Measurements from ENCODE around the gene LCP2.

The LCP2 gene

GRCh38 chr5:170233358-170233892 is 64.2 kb downstream of the LCP2 start:
- DNase-seq (ENCODE audit: low read depth, low spot score): no peak
- H3K4me3 ChIP-seq (ENCODE audit: low read length): no peak overlapping the region

DNA sequence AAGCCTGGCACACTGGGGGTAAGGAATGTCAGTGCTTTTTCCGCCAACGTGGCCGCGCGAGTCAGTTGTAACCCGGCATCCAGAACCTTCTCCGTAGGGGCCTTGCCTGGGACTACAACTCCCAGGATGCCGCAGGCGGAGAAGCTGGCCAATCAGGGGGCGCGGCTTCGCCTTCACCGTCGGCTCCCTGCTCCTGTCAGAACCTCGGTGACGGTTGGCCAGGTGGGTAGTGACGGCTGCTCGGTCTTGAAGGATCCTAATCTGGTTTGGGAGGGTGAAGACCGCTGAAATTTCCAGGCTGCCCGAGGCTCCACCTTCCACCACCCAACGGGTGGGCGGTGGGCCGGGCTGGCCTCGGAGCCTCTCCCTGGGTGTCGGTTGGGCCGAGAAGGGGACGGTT is 64.8 kb downstream of the LCP2 start, which contains the start of gene C5orf58:
C5orf58 (plus strand) TSS at position 200 of the 400 bp plus-strand sequence. CDS start 1,992 bp downstream, outside the sequence.
- no peak for DNase-seq (ENCODE audit: low read depth, low spot score)
- H3K4me3 ChIP-seq (ENCODE audit: low read length): no peak within 1 kb of the TSS

DNA sequence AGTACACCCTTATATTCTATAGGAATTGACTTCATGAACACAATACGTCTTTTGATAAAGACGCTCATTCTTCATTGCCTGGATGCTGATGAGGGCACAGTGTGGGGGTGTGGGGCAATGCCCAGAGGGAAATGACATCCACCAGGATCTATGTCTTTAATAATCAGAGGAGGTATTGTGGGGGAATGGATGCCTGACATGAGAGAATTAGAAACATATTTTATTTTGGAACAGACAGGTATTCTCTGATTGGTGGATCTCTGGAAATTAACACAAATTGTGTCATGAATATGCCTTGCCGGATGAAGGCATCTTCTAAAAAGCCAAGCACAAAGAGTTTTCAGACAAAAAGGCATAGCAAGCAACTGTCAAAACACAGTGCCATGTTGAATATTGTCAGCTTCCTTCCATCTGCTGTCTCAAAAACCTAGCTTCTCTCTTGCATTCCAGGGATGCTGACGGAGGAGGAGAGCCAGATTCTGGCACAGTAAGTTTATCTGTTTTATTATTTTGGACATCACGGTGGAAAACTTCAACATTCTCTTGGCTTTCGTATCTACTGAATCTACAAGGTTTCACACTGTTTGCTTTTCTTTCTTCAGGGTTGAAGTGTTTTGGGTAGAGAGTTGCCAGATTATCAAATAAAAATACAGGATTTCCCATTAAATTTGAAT is 68.7 kb downstream of the LCP2 start:
- no peak overlapping the region for H3K4me3 ChIP-seq (ENCODE audit: low read length)
- no peak for DNase-seq (ENCODE audit: low read depth, low spot score)

GRCh38 chr5:170226661-170227060 is 70.9 kb downstream of the LCP2 start:
- no peak for DNase-seq (ENCODE audit: low read depth, low spot score)
- H3K4me3 ChIP-seq (ENCODE audit: low read length): no peak overlapping the region

GRCh38 chr5:170226129-170226615 is 71.4 kb downstream of the LCP2 start:
- no peak overlapping the region for H3K4me3 ChIP-seq (ENCODE audit: low read length)
- no peak for DNase-seq (ENCODE audit: low read depth, low spot score)

DNA sequence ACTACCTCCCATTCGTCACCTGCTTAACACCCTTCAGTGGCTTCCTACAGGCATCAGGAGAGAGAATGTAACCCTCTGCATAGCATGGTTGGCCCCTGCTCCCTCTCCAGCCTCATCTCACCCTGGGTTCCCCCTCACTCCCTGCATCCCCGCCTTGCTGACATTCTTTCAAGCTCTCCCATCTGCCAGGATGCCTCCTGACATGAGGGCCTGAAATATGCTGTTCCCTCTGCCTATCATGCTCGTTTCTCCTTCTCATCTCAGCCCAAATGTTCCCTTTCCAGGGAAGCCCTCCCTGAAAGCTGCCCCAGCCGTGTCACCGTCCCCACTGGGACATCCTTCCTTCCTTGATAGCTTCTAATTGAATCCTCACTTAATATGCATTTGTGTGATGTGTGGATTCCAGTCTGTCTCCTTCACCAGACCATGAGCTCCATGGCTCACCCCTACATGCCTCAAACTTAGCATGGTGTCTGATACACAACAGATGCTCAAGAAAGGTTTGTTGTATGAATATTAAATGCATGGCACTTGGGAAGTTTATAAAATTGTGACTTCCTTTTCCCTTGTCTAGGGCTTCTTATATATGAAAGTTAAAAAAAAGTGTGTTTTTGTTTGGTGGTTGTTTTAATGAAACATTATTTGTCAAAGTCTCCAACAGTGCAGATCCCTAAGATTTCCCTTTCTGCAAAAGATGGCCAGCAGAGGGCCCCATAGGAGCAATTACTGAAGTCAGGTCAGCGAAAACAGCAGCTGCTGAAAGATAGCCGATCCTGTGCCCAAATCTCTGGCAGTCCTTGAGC is 72.0 kb downstream of the LCP2 start:
- DNase-seq (ENCODE audit: low read depth, low spot score): peak; percentile 64
- H3K4me3 ChIP-seq (ENCODE audit: low read length): no peak overlapping the region

GRCh38 chr5:170223906-170224305 is 73.7 kb downstream of the LCP2 start:
- no peak for DNase-seq (ENCODE audit: low read depth, low spot score)
- H3K4me3 ChIP-seq (ENCODE audit: low read length): no peak overlapping the region

DNA sequence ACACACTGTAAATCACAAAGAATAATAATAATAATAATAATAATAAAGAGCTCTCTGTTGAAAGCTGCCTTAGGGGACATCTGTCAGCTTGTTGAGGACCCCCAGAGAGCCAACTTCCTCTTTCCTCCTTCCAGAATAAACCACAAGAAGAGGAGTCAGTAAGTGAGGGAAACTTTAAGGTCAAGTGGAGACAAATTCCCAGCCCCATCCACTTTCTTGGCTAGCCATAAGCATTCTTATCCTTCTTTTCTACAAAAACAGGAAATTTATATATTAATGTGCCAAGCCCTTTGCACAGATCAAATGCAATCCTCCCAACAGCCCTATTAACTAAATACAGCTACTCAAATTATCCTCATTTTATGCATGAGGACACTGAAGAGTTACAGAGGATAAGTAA is 74.2 kb downstream of the LCP2 start:
- no peak overlapping the region for H3K4me3 ChIP-seq (ENCODE audit: low read length)
- DNase-seq (ENCODE audit: low read depth, low spot score): no peak

DNA sequence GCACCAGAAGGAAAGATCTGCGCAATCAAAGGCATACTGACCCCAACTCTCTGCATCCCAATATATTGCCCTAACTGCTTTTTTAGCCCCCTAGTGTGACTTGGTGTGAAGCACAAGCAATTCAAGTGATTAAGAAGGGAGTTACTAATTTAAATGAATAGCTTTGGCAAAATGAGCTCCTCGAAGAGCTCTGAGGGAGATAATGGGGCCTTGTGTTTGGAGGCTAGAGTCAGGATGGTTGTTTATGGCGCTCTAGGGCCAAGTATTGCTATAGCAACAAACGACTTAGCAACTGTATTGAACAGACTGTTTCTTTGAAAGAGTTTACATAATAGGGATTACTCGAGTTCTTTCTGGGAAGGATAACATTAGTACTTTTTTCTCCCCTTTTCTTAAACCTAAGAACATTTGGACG is 76.2 kb downstream of the LCP2 start:
- peak; percentile 8 for DNase-seq (ENCODE audit: low read depth, low spot score)
- no peak overlapping the region for H3K4me3 ChIP-seq (ENCODE audit: low read length)

GRCh38 chr5:170220191-170220590 is 77.4 kb downstream of the LCP2 start:
- DNase-seq (ENCODE audit: low read depth, low spot score): no peak
- H3K4me3 ChIP-seq (ENCODE audit: low read length): no peak overlapping the region

- DNase-seq (ENCODE audit: low read depth, low spot score): no peak
- no peak overlapping the region for H3K4me3 ChIP-seq (ENCODE audit: low read length)
Observed at GRCh38 chr5:170219615-170220014, 78.0 kb downstream of the LCP2 start.

- no peak overlapping the region for H3K4me3 ChIP-seq (ENCODE audit: low read length)
- DNase-seq (ENCODE audit: low read depth, low spot score): no peak
Observed at GRCh38 chr5:170218726-170219125, 78.9 kb downstream of the LCP2 start.

- H3K4me3 ChIP-seq (ENCODE audit: low read length): no peak overlapping the region
- no peak for DNase-seq (ENCODE audit: low read depth, low spot score)
Observed at GRCh38 chr5:170217831-170218230, 79.7 kb downstream of the LCP2 start.

GRCh38 chr5:170216257-170216864 is 81.2 kb downstream of the LCP2 start:
- no peak overlapping the region for H3K4me3 ChIP-seq (ENCODE audit: low read length)
- DNase-seq (ENCODE audit: low read depth, low spot score): peak; percentile 36

DNA sequence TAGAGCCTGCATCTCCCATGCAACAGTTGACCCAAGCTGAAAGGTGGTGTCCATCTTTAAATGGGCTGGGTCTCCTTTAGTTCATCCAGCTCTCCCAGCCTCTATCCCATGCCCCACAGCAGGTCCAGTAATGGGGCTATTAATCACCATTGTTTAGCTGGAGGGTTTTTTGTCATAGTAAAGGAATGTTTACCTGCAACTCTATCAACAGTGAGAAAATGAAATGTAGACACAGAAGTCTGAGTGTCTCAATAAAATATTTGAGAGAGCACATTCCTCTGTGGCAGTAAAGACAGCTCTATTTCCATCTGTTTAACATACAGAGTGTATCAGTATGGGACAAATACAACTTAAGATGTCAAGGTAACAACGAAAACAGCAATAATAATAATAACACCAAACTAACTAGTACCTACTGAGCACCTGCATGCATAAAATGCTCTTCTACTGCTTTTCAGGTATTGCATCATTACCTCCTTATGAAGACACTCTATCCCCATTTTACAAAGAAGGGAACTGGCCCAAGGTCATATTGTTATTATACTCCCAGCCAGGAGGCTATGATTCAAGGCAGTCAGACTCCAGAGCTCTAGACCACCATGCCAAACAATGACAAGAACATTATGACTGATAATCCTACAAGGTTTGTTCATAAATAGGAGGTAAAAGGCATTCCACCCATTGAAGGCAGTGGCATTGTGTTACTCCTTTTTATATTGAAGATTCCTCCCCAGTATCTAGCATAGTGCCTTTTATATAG is 85.8 kb downstream of the LCP2 start:
- DNase-seq (ENCODE audit: low read depth, low spot score): no peak
- H3K4me3 ChIP-seq (ENCODE audit: low read length): no peak overlapping the region

DNA sequence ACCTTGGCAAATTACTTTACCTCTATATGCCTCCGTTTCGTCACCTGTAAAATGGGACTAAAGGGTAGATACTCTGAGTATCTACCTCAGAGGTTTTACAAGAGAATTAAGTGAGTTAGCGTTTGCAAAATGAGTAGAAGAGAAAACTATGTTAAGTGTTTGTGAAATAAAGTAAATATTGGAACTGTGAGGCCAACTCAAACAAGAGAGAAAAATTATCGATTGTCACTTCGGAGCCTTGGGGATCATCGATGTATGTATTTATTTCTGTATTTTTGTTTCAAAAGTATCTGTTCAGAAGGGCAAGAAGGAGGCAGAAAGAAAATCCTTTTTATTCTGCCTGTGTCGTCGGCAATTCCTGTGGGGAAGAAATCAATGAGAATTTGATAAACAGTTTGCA is 90.6 kb downstream of the LCP2 start:
- no peak for DNase-seq (ENCODE audit: low read depth, low spot score)
- no peak overlapping the region for H3K4me3 ChIP-seq (ENCODE audit: low read length)

GRCh38 chr5:170206216-170206615 is 91.4 kb downstream of the LCP2 start:
- no peak for DNase-seq (ENCODE audit: low read depth, low spot score)
- no peak overlapping the region for H3K4me3 ChIP-seq (ENCODE audit: low read length)

- no peak overlapping the region for H3K4me3 ChIP-seq (ENCODE audit: low read length)
- no peak for DNase-seq (ENCODE audit: low read depth, low spot score)
Observed at GRCh38 chr5:170204202-170204601, 93.4 kb downstream of the LCP2 start.

- DNase-seq (ENCODE audit: low read depth, low spot score): no peak
- no peak overlapping the region for H3K4me3 ChIP-seq (ENCODE audit: low read length)
Observed at GRCh38 chr5:170202117-170202516, 95.5 kb downstream of the LCP2 start.

Measured in Jurkat, Clone E6-1 (cell line).